ENCODE results near the gene ADAMTS8. TPM values are rescaled to one million over a fixed set of nuclear protein-coding genes. Genes with fewer than 3 reads are reported as not detected.
A peak's percentile ranks its signal among the peaks of the same experiment; 100 is the strongest.

ADAMTS8 gene
- total RNA-seq, 1 donor from 2014 or later: not detected

DNA sequence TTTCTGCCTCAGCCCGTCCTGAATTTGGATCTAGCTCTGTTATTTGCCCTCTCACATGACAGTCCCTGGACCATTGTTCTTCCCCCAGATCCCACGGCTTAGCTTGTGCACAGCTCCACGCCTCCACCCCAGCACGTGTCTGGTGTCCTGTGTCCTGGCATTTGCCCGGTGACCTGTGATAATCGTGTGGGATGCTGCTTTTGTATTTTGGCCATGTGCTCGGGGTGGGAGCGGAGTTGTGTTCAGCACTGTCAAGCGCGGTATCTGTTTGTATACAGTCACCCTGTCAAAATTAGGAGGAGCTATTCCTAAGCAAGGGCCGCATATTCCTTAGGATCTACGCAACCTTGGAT is 11.9 kb downstream of the ADAMTS8 start:
- Histone ChIP-seq H4K20me1 (ENCODE audit: low read depth) (no peaks in the 10 kb centered on the region), H3K79me2 (ENCODE audit: low read depth) (no peaks in the 10 kb centered on the region), H3K4me1 (no peaks in the 10 kb centered on the region), H3K36me3 (no peaks in the 10 kb centered on the region), H3F3A (ENCODE audit: low read depth) (no peaks in the 10 kb centered on the region), H2AFZ (replicated peaks) (no peak overlapping the region), H3K27ac (no peak overlapping the region), H3K27me3 (no peaks in the 10 kb centered on the region), H3K9ac (no peak overlapping the region), H3K4me2 (no peak overlapping the region), H3K9me3 (ENCODE audit: low read depth) (no peaks in the 10 kb centered on the region), H3K4me3 (no peak overlapping the region)
- peaks cover 28% of the 10 kb centered on the region for H3K4me1 Mint-ChIP-seq
- H3K27ac Mint-ChIP-seq: peak overlapping the region; percentile 54
- peaks cover 10% of the 10 kb centered on the region for H3K27me3 Mint-ChIP-seq (ENCODE audit: insufficient read depth, low read depth)
- no peaks in the 10 kb centered on the region for H3K9me3 Mint-ChIP-seq
- TF ChIP-seq EZH2 (IDR thresholded peaks at IDR 0.05) (no peak), EZH2phosphoT487 (IDR thresholded peaks at IDR 0.05) (no peak)
- TF ChIP-seq, protein P1, sequence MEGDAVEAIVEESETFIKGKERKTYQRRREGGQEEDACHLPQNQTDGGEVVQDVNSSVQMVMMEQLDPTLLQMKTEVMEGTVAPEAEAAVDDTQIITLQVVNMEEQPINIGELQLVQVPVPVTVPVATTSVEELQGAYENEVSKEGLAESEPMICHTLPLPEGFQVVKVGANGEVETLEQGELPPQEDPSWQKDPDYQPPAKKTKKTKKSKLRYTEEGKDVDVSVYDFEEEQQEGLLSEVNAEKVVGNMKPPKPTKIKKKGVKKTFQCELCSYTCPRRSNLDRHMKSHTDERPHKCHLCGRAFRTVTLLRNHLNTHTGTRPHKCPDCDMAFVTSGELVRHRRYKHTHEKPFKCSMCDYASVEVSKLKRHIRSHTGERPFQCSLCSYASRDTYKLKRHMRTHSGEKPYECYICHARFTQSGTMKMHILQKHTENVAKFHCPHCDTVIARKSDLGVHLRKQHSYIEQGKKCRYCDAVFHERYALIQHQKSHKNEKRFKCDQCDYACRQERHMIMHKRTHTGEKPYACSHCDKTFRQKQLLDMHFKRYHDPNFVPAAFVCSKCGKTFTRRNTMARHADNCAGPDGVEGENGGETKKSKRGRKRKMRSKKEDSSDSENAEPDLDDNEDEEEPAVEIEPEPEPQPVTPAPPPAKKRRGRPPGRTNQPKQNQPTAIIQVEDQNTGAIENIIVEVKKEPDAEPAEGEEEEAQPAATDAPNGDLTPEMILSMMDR (IDR thresholded peaks at IDR 0.05): no peak
- H3K36me3 Mint-ChIP-seq: no peaks in the 10 kb centered on the region
- DNase-seq (ENCODE audit: low spot score): no peak
- H3K4me3 Mint-ChIP-seq: peak overlapping the region; percentile 6

DNA sequence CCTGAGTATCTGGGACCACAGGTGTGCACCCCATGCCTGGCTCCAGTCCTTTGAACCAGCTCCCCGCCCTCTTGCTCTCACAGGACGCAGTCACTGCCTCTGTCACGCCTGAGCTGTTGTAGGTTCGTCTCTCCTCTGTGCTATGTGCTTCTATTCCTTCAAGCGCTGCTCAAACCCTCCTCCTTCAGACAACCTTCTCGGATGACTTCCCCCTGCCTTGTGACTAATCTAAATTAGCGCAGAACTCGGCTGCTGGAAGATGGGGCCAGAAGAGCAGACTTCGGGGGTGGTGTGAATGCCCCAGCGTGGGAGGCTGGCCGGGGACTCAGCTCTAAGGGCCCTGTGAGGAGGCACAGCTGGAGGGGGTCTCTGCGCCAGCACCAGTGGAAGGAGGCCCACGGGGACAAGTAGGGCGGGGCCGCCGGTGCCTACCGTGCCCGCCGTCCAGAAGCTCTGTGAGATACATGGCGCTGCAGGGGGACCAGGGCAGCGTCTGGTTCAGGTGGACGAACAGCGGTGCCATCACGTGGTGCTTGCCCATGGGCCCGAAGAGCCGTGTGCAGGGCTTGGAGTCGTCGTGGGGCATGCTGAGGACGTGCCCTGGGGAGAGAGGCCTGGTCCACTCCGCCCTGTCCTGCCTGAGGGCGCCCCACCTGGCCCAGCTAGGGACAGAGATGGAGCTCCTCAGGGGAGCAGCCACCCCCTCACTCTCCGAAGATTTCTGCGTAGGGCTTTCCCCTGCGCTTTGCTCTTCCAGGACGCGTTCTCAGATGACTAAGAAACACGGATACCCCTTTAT is 12.5 kb downstream of the ADAMTS8 start:
- Mint-ChIP-seq H3K4me1 (peaks cover 28% of the 10 kb centered on the region), H3K9me3 (no peaks in the 10 kb centered on the region), H3K27ac (peak overlapping the region; percentile 54), H3K36me3 (no peaks in the 10 kb centered on the region), H3K4me3 (peak overlapping the region; percentile 6), H3K27me3 (ENCODE audit: insufficient read depth, low read depth) (peaks cover 9% of the 10 kb centered on the region)
- Histone ChIP-seq H4K20me1 (ENCODE audit: low read depth) (no peaks in the 10 kb centered on the region), H3K36me3 (no peaks in the 10 kb centered on the region), H3K4me1 (no peaks in the 10 kb centered on the region), H3K9ac (no peak overlapping the region), H3K79me2 (ENCODE audit: low read depth) (no peaks in the 10 kb centered on the region), H3K4me3 (no peak overlapping the region), H3K27ac (no peak overlapping the region), H3K9me3 (ENCODE audit: low read depth) (no peaks in the 10 kb centered on the region), H3F3A (ENCODE audit: low read depth) (no peaks in the 10 kb centered on the region), H3K4me2 (no peak overlapping the region), H3K27me3 (no peaks in the 10 kb centered on the region), H2AFZ (replicated peaks) (no peak overlapping the region)
- DNase-seq (ENCODE audit: low spot score): no peak
- TF ChIP-seq, protein P1 (IDR thresholded peaks at IDR 0.05): no peak
- TF ChIP-seq EZH2phosphoT487 (IDR thresholded peaks at IDR 0.05) (no peak), EZH2 (IDR thresholded peaks at IDR 0.05) (no peak)

DNA sequence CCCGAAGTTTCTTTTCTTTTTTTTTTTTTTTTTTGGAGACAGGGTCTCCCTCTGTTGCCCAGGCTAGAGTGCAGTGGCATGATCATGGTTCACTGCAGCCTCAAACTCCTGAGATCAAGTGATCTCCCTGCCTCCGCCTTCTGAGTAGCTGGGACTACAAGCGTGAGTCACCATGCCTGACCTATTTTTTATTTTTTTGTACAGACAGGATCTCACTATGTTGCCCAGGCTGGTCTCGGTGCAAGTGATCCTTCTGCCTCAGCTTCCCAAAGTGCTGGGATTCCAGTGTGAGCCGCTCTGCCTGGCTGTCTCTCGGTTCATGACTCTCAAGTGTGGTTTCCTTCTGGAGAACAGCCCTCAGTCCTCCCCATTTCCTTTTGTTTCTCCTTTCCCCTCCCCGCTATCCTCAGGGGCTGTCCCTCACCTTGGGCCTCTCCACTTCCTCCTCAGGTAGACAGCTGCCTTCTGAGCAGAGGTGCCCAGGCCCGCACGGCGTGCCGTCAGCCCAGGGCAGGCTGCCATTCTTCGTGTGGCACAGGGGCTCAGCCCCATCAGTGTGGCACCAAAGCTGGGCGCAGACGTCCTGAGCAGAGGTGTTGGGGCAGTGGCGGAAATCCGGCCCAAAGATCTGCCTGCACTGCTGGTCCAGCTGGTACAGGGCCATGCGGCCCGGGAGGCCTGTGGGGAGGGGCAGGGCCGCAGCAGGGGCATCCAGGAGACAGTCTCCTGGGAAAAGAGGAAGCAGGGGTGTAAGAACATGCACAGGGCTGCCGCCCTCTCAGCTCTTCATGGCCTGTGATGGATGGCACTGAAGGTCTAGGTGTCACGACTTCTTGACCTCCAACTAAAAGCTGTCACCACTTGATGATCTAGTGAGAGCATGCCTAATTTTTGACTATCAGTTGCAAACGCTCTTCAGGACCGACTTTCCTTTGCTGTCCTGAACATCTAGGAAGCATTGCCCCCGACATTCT is 14.0 kb downstream of the ADAMTS8 start:
- no peaks in the 10 kb centered on the region for H3F3A ChIP-seq (ENCODE audit: low read depth)
- no peaks in the 10 kb centered on the region for H3K9me3 ChIP-seq (ENCODE audit: low read depth)
- H3K79me2 ChIP-seq (ENCODE audit: low read depth): no peaks in the 10 kb centered on the region
- H3K9ac ChIP-seq: no peak overlapping the region
- H3K4me3 ChIP-seq: no peak overlapping the region
- no peak for DNase-seq (ENCODE audit: low spot score)
- no peaks in the 10 kb centered on the region for H3K36me3 Mint-ChIP-seq
- no peaks in the 10 kb centered on the region for H4K20me1 ChIP-seq (ENCODE audit: low read depth)
- no peaks in the 10 kb centered on the region for H3K27me3 ChIP-seq
- H3K4me3 Mint-ChIP-seq: no peak overlapping the region
- H3K4me2 ChIP-seq: no peak overlapping the region
- no peaks in the 10 kb centered on the region for H3K36me3 ChIP-seq
- H3K9me3 Mint-ChIP-seq: no peaks in the 10 kb centered on the region
- peaks cover 6% of the 10 kb centered on the region for H3K27me3 Mint-ChIP-seq (ENCODE audit: insufficient read depth, low read depth)
- TF ChIP-seq, protein P1 (IDR thresholded peaks at IDR 0.05): no peak
- TF ChIP-seq EZH2 (IDR thresholded peaks at IDR 0.05): no peak
- peak overlapping the region; percentile 5 for H3K27ac Mint-ChIP-seq
- peaks cover 24% of the 10 kb centered on the region for H3K4me1 Mint-ChIP-seq
- no peaks in the 10 kb centered on the region for H3K4me1 ChIP-seq
- H2AFZ ChIP-seq (replicated peaks): no peak overlapping the region
- H3K27ac ChIP-seq: no peak overlapping the region
